Stimulated activated effector memory CD8-positive, alpha-beta T cell treated with anti-CD3 and anti-CD28 coated beads, Interleukin-12 subunit alpha, Interleukin-12 subunit beta, amount 100 ng/mL, for 72 hours (primary cell): ENCODE results near the gene ITCH.

ENCODE experiments used
- ATAC-seq: fragments of 150-1000 bp; cut with Tn5 transposase; 2 replicates; pipeline ENCODE4 v1.10.0; 2021
- DNase-seq, 2 donors: peaks; one replicate each; pipeline ENCODE4 v3.0.0; 2021 to 2022; ENCODE audit warnings: low spot score in 2 of 2
- H3K27ac Mint-ChIP-seq: one replicate; pipeline ENCODE4 v1.8.0; 2022; ENCODE audit warnings: mild to moderate bottlenecking, mixed read lengths
- H3K36me3 Mint-ChIP-seq: one replicate; pipeline ENCODE4 v1.8.0; 2022; ENCODE audit warnings: mild to moderate bottlenecking, mixed read lengths
- H3K4me1 Mint-ChIP-seq: one replicate; pipeline ENCODE4 v1.8.0; 2022; ENCODE audit warnings: mixed read lengths
- H3K4me3 Mint-ChIP-seq: one replicate; pipeline ENCODE4 v1.8.0; 2022; ENCODE audit warnings: mild to moderate bottlenecking, mixed read lengths
- H3K9me3 Mint-ChIP-seq: one replicate; pipeline ENCODE4 v1.8.0; 2022; ENCODE audit warnings: mixed read lengths

ITCH gene

DNA sequence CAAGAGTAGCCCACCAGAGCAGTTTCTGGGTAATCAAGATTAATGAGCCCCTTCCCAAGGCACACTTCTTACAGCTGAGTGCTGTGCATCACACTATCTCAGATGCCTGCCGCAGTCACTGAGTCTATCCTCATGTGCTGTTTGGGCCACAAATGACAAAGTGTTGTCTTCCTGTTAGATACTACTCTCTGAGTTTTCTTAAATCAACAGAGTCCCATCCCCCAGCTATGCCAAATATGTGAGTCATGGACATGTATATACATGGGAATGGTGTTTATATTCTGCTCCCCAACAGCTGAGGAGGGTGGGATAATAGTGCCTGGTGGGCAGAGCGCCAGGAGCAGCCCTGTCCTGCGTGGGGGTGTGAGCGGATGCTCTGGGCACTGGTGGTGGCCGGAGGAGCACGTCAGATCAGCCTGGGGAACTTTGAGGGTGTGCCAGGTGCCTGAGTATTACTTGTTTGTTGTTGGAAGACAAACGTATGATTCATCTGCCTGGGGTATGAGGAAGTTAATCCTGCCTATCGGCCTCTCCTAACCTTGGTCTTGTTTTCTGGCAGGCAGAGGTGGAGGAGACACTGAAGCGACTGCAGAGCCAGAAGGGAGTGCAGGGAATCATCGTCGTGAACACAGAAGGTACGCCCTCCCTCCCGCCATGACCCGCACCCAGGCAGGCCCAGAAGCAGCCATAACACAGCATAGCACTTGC is 162.8 kb downstream of the ITCH start:
- H3K9me3 Mint-ChIP-seq: no peaks in the 10 kb centered on the region
- peaks cover 89% of the 10 kb centered on the region for H3K36me3 Mint-ChIP-seq
- H3K4me1 Mint-ChIP-seq: peaks cover 36% of the 10 kb centered on the region
- no peak for ATAC-seq
- H3K4me3 Mint-ChIP-seq: no peak overlapping the region
- no peak for DNase-seq
- H3K27ac Mint-ChIP-seq: peak overlapping the region; percentile 44

GRCh38 chr20:34526466-34526865 is 163.4 kb downstream of the ITCH start:
- Mint-ChIP-seq H3K4me3 (no peak overlapping the region), H3K4me1 (peaks cover 41% of the 10 kb centered on the region), H3K27ac (no peak overlapping the region), H3K36me3 (peaks cover 90% of the 10 kb centered on the region), H3K9me3 (no peaks in the 10 kb centered on the region)
- no peak for ATAC-seq
- no peak for DNase-seq

DNA sequence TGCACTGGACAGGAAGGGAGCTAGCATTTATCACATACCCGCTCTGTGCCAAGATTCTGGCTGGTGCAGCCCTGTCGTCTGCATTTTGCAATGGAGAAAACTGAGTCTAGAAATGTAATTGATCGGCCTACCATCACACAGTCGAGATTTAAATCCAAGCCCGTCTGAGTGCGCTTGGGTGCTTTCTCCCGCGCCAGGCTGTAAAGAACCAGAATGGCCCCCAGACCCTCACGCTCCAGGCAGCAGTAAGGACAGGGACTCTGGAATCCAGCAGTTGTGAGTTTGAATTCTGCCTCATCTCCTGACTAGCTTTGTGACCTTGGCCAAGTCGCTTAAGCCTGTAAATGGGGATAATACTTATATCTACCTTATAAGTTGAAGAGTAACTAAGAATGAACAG is 163.9 kb downstream of the ITCH start:
- H3K36me3 Mint-ChIP-seq: peaks cover 91% of the 10 kb centered on the region
- no peak overlapping the region for H3K27ac Mint-ChIP-seq
- peaks cover 40% of the 10 kb centered on the region for H3K4me1 Mint-ChIP-seq

GRCh38 chr20:34528921-34529297 is 165.8 kb downstream of the ITCH start:
- Mint-ChIP-seq H3K4me3 (no peak overlapping the region), H3K9me3 (no peaks in the 10 kb centered on the region), H3K36me3 (peaks cover 85% of the 10 kb centered on the region), H3K4me1 (peaks cover 21% of the 10 kb centered on the region), H3K27ac (no peak overlapping the region)
- ATAC-seq (no peak), DNase-seq (no peak)

More for the DNA sequence above, 163.9 kb downstream of the ITCH start:
- DNase-seq: no peak
- Mint-ChIP-seq H3K4me3 (no peak overlapping the region), H3K9me3 (no peaks in the 10 kb centered on the region)
- no peak for ATAC-seq

- Mint-ChIP-seq H3K36me3 (peaks cover 86% of the 10 kb centered on the region), H3K9me3 (no peaks in the 10 kb centered on the region), H3K4me1 (peaks cover 21% of the 10 kb centered on the region), H3K27ac (peak overlapping the region; percentile 18), H3K4me3 (no peak overlapping the region)
- ATAC-seq (no peak), DNase-seq (no peak)
These were observed 166.7 kb downstream of the ITCH start for GRCh38 chr20:34529742-34530141.

DNA sequence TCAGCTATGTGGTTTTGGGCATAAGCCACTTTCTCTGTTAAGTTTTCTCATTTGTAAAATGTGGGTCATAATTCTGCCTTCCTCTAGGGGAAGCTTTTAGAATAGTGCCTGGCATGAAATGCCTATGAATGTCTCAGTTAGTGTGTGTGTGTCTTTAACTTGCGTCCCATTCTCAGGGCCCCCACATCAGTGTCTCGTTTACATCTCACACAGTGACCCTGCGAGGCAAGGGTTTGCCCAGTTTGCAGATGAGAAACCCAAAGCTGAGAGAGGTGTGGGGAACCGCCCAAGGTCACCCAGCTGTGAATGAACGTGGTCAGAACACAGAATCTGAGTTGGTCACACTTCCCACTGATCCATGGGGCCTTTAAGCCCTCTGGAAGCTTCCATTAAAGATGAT is 167.3 kb downstream of the ITCH start:
- DNase-seq (no peak), ATAC-seq (no peak)
- Mint-ChIP-seq H3K36me3 (peaks cover 86% of the 10 kb centered on the region), H3K4me1 (peaks cover 18% of the 10 kb centered on the region), H3K9me3 (no peaks in the 10 kb centered on the region), H3K27ac (peak overlapping the region; percentile 18), H3K4me3 (no peak overlapping the region)

GRCh38 chr20:34531608-34532265 is 168.7 kb downstream of the ITCH start:
- Mint-ChIP-seq H3K27ac (peak overlapping the region; percentile 18), H3K36me3 (peaks cover 86% of the 10 kb centered on the region), H3K4me3 (no peak overlapping the region), H3K4me1 (peaks cover 21% of the 10 kb centered on the region), H3K9me3 (no peaks in the 10 kb centered on the region)
- no peak for DNase-seq
- no peak for ATAC-seq

DNA sequence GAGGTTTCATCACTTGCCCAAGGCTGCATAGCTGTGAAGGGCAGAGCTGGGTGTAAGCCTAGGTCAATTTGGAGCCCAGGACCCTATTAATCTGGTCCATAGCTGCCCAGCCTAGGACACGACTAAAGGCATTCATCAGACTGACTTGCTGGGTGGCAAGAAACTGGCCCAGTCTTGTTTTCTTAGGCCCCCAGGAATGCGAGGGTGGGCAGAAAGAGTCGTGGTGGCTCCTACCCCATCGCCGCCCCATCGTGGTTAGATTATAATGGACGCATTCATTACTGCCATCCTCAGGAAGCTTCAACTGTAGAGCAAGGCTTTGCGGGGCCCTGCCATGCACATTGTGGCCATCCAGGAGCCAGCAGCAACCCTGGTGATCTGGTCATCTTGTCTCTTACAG is 169.2 kb downstream of the ITCH start:
- Mint-ChIP-seq H3K27ac (no peak overlapping the region), H3K36me3 (peaks cover 86% of the 10 kb centered on the region), H3K4me1 (peaks cover 21% of the 10 kb centered on the region), H3K9me3 (no peaks in the 10 kb centered on the region), H3K4me3 (no peak overlapping the region)
- ATAC-seq: no peak
- DNase-seq: no peak

GRCh38 chr20:34532756-34533155 is 169.7 kb downstream of the ITCH start:
- Mint-ChIP-seq H3K4me1 (peaks cover 21% of the 10 kb centered on the region), H3K4me3 (no peak overlapping the region), H3K27ac (no peak overlapping the region), H3K9me3 (no peaks in the 10 kb centered on the region), H3K36me3 (peaks cover 86% of the 10 kb centered on the region)
- no peak for DNase-seq
- no peak for ATAC-seq

GRCh38 chr20:34534391-34535165 is 171.5 kb downstream of the ITCH start:
- Mint-ChIP-seq H3K4me1 (peaks cover 21% of the 10 kb centered on the region), H3K4me3 (no peak overlapping the region), H3K36me3 (peaks cover 86% of the 10 kb centered on the region), H3K9me3 (no peaks in the 10 kb centered on the region), H3K27ac (peak overlapping the region; percentile 41)
- ATAC-seq (no peak), DNase-seq (no peak)

GRCh38 chr20:34535301-34535840 is 172.3 kb downstream of the ITCH start:
- H3K4me1 Mint-ChIP-seq: peaks cover 22% of the 10 kb centered on the region
- no peaks in the 10 kb centered on the region for H3K9me3 Mint-ChIP-seq
- no peak overlapping the region for H3K4me3 Mint-ChIP-seq
- ATAC-seq (no peak), DNase-seq (no peak)
- H3K36me3 Mint-ChIP-seq: peaks cover 86% of the 10 kb centered on the region
- peak overlapping the region; percentile 41 for H3K27ac Mint-ChIP-seq

GRCh38 chr20:34535857-34536256 is 172.8 kb downstream of the ITCH start:
- peak overlapping the region; percentile 41 for H3K27ac Mint-ChIP-seq

GRCh38 chr20:34536798-34537394 is 173.8 kb downstream of the ITCH start:
- peaks cover 22% of the 10 kb centered on the region for H3K4me1 Mint-ChIP-seq
- DNase-seq: peak in 1 of 2 donors; percentile 63
- ATAC-seq: peak; percentile 63
- no peak overlapping the region for H3K27ac Mint-ChIP-seq
- no peaks in the 10 kb centered on the region for H3K9me3 Mint-ChIP-seq
- H3K36me3 Mint-ChIP-seq: peaks cover 90% of the 10 kb centered on the region
- no peak overlapping the region for H3K4me3 Mint-ChIP-seq

More at GRCh38 chr20:34535857-34536256, 172.8 kb downstream of the ITCH start:
- ATAC-seq (no peak), DNase-seq (no peak)
- no peaks in the 10 kb centered on the region for H3K9me3 Mint-ChIP-seq
- no peak overlapping the region for H3K4me3 Mint-ChIP-seq
- H3K4me1 Mint-ChIP-seq: peaks cover 22% of the 10 kb centered on the region
- H3K36me3 Mint-ChIP-seq: peaks cover 89% of the 10 kb centered on the region

DNA sequence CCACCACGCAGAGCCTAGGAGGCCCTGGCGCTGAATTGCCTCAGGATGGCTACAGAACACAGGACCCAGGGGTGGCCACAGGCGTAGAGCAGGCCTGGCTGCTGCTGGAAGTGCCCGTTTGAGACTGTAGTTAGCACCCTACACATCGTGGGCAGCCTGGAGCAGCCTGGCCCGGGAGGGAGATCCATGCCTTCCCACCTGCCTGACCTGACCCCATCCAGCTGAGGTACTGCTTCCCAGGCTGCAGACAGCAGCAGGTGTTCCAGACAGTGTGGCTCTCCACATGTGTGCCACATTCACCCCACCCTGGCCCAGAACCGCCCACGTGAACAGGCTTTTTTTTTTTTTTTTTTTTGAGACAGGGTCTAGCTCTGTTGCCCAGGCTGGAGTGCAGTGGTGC is 174.6 kb downstream of the ITCH start:
- Mint-ChIP-seq H3K4me3 (no peak overlapping the region), H3K27ac (no peak overlapping the region), H3K36me3 (peaks cover 90% of the 10 kb centered on the region), H3K4me1 (peaks cover 22% of the 10 kb centered on the region), H3K9me3 (no peaks in the 10 kb centered on the region)
- DNase-seq (no peak), ATAC-seq (no peak)

- peaks cover 82% of the 10 kb centered on the region for H3K36me3 Mint-ChIP-seq
- no peaks in the 10 kb centered on the region for H3K9me3 Mint-ChIP-seq
- ATAC-seq (peak; percentile 66), DNase-seq (peak; percentile 45 to 78)
- H3K4me3 Mint-ChIP-seq: no peak overlapping the region
- H3K4me1 Mint-ChIP-seq: peaks cover 22% of the 10 kb centered on the region
- peak overlapping the region; percentile 78 for H3K27ac Mint-ChIP-seq
These were observed 175.6 kb downstream of the ITCH start for GRCh38 chr20:34538671-34539123.
